Stimulated activated CD8-positive, alpha-beta memory T cell treated with anti-CD3 and anti-CD28 coated beads, Interleukin-15, amount 100 ng/mL, for 1 hour (primary cell): ENCODE results near the gene EP300.
"Not testable (repeated sequence)": the region's sequence is repeated elsewhere in the genome, so short reads cannot be mapped to it uniquely, and the experiment has no call there.

Source experiments
- DNase-seq: peaks from one replicate; pipeline ENCODE4 v3.0.0-alpha.2; 2020; ENCODE audit warnings: low read depth

Gene EP300

GRCh38 chr22:41092023-41092817 is at the start of gene EP300:
EP300 (plus strand) TSS chr22:41092592; CDS start chr22:41093005, 413 bp downstream.
- DNase-seq = peak; percentile 75

DNA sequence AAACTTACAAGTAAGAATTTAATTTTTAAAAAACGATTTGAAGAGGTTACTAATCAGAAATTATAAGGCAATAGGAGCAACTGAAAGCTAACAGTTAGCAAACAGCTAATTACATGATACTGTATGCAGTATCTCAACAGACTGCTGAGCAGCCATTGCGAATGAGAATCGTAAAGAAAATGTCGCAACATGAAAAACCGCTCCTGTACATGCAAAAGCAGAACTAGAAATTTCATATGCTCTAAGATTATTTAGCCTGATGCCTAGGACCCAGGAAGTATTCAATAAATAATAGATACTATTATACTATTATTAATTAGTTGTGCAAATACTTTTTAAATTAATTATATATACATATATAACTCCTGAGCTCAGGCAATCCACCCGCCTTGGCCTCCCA is 48.7 kb upstream of the EP300 start:
- DNase-seq = no peak

GRCh38 chr22:41045575-41045974 is 46.8 kb upstream of the EP300 start:
- DNase-seq = not testable (repeated sequence)

GRCh38 chr22:41047801-41048211 is 44.6 kb upstream of the EP300 start:
- DNase-seq = no peak

DNA sequence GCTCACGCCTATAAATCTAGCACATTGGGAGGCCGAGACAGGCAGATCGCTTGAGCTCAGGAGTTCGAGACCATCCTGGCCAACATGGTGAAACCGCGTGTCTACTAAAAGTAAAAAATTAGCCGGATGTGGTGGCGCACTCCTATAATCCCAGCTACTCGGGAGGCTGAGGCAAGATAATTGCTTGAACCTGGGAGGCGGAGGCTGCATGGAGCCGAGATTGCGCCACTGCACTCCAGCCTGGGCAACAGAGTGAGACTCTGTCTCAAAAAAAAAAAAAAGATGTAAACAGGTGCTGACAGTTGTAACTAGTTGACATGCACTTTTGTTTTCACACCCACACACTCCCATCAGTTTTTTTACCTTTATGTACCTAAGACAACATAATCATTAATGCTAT is 44.0 kb upstream of the EP300 start:
- DNase-seq = not testable (repeated sequence)

GRCh38 chr22:41048791-41049717 is 43.3 kb upstream of the EP300 start:
- no peak for DNase-seq

GRCh38 chr22:41049795-41050194 is 42.6 kb upstream of the EP300 start:
- not testable (repeated sequence) for DNase-seq

DNA sequence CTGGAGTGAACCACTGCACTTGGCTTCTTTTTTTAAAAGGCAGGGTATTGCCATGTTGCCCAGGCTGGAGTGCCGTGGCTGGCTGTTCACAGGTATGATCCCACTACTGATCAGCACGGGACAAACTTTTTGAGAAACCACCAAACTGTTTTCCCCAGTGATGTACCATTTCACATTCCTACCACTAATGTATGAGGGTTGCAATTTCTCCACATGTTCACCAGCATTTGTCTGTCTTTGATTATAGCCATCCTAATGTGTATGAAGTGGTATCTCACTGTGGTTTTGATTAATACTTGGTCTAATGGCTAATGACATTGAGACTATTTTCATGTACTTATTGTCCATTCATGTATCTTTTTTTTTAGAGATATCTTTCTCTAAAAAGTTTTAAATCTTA is 41.5 kb upstream of the EP300 start:
- no peak for DNase-seq

DNA sequence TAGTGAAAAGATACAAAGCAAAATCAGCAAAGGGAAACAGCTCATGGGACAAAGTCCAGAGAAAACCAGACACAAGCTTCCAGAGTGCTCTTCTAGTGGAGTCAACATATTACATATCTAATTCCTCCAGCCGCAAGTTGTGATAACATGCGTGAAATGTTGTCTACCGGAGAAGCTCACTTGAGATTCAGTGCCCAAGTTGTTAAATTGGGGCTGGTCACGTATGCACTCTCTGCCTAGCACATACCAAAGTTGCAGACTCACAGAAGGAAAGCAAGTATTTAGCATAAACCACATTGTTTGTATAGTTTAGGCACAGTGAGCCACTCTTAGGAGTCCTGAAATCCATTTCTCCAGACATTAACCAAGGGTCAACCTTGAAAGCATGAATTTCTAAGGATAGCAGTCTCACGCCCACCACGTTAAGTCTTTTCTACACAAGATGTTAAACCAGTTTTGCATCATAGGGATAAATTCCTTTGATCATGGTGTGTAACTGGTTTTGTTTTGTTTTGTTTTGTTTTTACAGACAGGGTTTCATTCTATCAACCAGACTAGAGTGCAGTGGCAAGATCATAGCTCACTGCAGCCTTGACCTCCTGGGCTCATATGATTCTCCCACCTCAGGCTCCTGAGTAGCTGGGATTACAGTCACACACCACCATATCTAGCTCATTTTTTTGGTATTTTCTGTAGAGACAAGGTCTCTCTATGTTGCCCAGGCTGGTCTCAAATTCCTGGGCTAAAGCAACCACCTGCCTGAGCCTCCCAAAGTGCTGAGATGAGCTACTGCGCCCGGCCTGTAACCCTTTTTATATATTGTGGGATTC is 39.5 kb upstream of the EP300 start:
- no peak for DNase-seq

DNA sequence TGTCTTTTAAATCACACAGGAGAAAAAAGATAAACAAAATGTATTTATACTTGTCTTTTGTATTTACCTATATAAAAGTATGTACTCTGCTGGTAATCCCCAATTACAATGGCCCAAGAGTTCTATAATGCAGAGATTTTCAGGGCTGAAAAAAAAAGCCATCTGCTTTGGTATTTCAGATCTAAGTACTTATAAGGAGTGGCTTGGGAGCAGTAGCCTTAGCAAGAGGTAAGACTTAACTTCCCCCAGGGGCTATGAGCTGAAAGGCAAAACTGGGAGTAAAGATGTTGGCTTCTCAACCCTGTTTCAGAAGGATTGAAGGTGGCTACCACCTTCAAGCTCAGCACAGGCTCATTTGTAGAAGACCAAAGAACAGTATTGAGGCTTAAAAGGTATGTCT is 35.3 kb upstream of the EP300 start:
- no peak for DNase-seq

GRCh38 chr22:41062146-41062545 is 30.2 kb upstream of the EP300 start:
- no peak for DNase-seq

- DNase-seq = not testable (repeated sequence)
Measured at GRCh38 chr22:41064326-41064725, 28.1 kb upstream of the EP300 start.

DNA sequence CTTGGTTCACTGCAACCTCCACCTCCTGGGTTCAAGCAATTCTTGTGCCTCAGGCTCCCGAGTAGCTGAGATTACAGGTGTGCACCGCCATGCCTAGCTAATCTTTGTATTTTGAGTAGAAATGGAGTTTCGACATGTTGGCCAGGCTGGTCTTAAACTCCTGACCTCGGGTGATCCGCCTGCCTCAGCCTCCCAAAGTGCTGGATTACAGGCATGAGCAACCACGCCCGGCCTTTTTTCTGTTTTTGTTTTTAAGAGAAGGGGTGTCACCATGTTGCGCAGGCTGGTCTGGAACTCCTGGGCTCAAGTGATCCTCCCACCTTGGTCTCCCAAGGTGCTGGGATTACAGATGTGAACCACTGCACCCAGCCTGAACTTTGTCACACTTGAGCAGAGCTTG is 26.1 kb upstream of the EP300 start:
- not testable (repeated sequence) for DNase-seq

GRCh38 chr22:41067968-41068367 is 24.4 kb upstream of the EP300 start:
- not testable (repeated sequence) for DNase-seq

GRCh38 chr22:41070665-41071331 is 21.6 kb upstream of the EP300 start:
- DNase-seq = no peak

GRCh38 chr22:41074061-41074460 is 18.3 kb upstream of the EP300 start:
- DNase-seq = no peak

DNA sequence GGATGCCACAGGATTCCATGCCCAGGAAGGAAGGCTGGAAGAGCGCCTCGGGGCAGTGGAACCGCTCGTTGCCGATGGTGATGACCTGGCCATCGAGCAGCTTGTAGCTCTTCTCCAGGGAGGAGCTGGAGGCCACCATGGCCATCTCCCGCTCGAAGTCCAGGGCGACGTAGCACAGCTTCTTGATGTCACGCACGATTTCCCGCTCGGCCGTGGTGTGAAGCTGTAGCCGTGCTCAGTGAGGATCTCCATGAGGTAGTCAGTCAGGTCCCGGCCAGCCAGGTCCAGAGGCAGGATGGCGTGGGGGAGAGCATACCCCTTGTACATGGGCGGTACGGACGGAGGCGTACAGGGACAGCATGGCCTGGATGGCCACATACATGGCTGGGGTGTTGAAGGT is 17.9 kb upstream of the EP300 start:
- DNase-seq = no peak

GRCh38 chr22:41074941-41075710 is 17.3 kb upstream of the EP300 start:
- no peak for DNase-seq

- no peak for DNase-seq
Measured at GRCh38 chr22:41075946-41076345, 16.4 kb upstream of the EP300 start.

DNA sequence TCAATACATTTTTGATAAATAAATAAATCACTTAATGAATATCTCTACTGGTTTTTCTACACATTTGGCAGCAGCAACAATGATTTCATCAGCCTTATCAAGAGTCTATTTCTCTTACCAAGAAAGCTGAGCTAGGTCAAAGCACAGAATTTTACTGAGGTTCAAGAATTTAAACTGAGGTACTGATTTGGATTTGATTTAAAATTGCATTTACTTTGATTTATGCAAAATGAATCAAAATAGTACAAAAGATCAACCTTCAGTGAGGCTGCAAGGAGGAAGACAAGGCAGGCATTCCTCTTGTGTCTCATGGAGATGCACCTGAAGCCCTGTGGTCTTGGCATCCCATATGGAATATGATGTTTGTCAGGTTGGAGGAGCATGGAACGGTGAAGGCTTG is 15.5 kb upstream of the EP300 start:
- no peak for DNase-seq

GRCh38 chr22:41078931-41079330 is 13.5 kb upstream of the EP300 start:
- no peak for DNase-seq
